ENCODE measurements around the gene DGKQ. TPM values are rescaled to one million over a fixed set of nuclear protein-coding genes. Genes with fewer than 3 reads are reported as not detected.

Gene DGKQ
- total RNA-seq, 5 donors from 2014 or later (not counting 1 experiment from before 2014, with no cell fraction given): 22.6 to 46.4 (median 36.9) TPM

DNA sequence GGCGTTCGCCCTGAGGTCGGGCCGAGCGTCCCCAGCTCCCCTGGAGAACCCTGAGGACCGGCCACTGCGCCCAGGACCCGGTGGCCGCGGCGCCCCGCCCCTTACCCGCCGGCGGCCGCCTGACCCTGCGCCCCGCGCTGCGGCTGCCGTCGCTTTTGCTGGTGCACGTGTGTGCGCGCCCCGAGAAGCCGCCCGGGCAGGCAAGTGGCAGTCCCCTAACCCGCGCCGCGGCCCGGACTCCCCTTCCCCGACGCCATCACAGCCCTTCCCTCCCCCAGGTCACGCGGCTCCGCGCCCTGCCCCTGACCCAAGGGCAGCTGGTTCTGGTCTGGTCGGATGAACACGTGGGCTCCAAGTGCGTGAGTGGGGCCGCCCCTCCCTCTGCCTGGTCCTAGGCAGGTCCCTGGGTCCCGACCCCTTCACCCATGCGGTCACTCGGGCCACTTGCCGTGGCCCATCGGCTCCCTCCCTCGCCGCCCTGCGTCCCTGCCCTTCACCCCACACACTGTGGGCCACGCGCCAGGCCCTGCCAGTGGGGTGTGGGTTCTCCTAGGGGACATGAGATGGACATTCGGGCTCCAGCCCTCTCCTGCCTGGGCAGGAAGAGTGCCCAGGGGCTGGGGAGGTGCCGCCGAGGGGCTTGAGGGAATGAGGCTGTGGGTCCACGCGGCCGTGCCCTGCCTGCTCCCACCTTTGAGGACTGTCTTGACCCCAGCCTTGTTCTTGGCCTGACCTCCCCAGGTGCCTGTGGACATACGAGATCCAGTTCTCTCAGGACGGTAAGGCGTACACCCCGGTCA lies 30.1 kb upstream of the DGKQ start:
- peak overlapping the region in 1 of 3 donors; percentile 24 for H3K4me3 Mint-ChIP-seq
- no peak overlapping the region for H3K27ac Mint-ChIP-seq
- ChIA-PET CTCF (no interaction called here), POLR2A (no interaction called here)
- no peaks in the 10 kb centered on the region for H3K9me3 Mint-ChIP-seq
- peaks cover 2 to 8% (median 3%) of the 10 kb centered on the region in 3 donors for H3K4me1 Mint-ChIP-seq
- Histone ChIP-seq H3K36me3 (ENCODE audit: control insufficient read depth in 2 of 2, extremely low read depth in 1 of 2, insufficient read depth in 1 of 2, low read length in 1 of 2) (no peaks in the 10 kb centered on the region), H3K27ac (ENCODE audit: low read length) (no peak overlapping the region), H3K27me3 (replicated peaks in 1 of 2; ENCODE audit: control insufficient read depth in 2 of 2, extremely low read depth in 1 of 2, insufficient read depth in 2 of 2, low read length in 1 of 2) (peaks cover 4 to 83% of the 10 kb centered on the region in 2 experiments), H3K9me3 (no peaks in the 10 kb centered on the region), H3K4me3 (ENCODE audit: control insufficient read depth in 1 of 2, extremely low read depth in 1 of 2, low read length in 1 of 2) (no peak overlapping the region), H3K4me1 (ENCODE audit: control insufficient read depth in 1 of 2, extremely low read depth in 1 of 2, insufficient read depth in 2 of 2, low read length in 2 of 2) (peaks cover 0 to 13% of the 10 kb centered on the region in 2 experiments)
- WGBS (ENCODE audit: insufficient coverage): 26% methylated on average over 45 of the region's 63 CpGs
- DNase-seq (no peak), ATAC-seq (replicated peaks in 1 of 4) (no peak)
- H3K36me3 Mint-ChIP-seq: no peaks in the 10 kb centered on the region
- H3K27me3 Mint-ChIP-seq: peaks cover 40 to 67% of the 10 kb centered on the region in 2 donors

DNA sequence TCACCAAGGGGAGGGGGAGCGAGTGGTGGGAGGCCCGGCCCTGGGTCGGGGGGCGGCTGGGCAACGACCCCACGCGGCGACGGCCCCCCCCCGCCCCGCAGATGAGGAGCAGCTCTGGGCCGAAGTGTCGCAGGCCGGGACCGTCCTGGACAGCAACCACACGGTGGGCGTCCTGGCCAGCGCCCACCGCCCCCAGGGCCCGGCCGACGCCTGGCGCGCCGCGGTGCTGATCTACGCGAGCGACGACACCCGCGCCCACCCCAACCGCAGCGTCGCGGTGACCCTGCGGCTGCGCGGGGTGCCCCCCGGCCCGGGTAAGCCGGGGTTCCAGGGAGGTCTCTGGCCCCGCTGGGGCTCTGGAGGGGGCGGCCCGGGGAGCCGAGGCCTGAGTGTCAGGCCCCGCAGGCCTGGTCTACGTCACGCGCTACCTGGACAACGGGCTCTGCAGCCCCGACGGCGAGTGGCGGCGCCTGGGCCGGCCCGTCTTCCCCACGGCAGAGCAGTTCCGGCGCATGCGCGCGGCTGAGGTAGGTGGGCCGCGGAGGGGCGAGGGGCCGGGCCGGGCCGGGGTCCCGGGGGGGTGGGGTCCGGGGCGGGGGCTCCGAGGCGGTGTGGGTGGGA lies 29.4 kb upstream of the DGKQ start:
- no peaks in the 10 kb centered on the region for H3K9me3 Mint-ChIP-seq
- Histone ChIP-seq H3K27ac (ENCODE audit: low read length) (no peak overlapping the region), H3K9me3 (no peaks in the 10 kb centered on the region), H3K4me3 (ENCODE audit: control insufficient read depth in 1 of 2, extremely low read depth in 1 of 2, low read length in 1 of 2) (no peak overlapping the region), H3K4me1 (ENCODE audit: control insufficient read depth in 1 of 2, extremely low read depth in 1 of 2, insufficient read depth in 2 of 2, low read length in 2 of 2) (peaks cover 0 to 20% of the 10 kb centered on the region in 2 experiments), H3K27me3 (replicated peaks in 1 of 2; ENCODE audit: control insufficient read depth in 2 of 2, extremely low read depth in 1 of 2, insufficient read depth in 2 of 2, low read length in 1 of 2) (peaks cover 4 to 83% of the 10 kb centered on the region in 2 experiments), H3K36me3 (ENCODE audit: control insufficient read depth in 2 of 2, extremely low read depth in 1 of 2, insufficient read depth in 1 of 2, low read length in 1 of 2) (no peaks in the 10 kb centered on the region)
- ATAC-seq (replicated peaks in 1 of 4) (peak in 1 of 4 experiments; percentile 8), DNase-seq (no peak)
- WGBS (ENCODE audit: insufficient coverage): 6% methylated on average over 51 of the region's 75 CpGs
- ChIA-PET POLR2A (no interaction called here), CTCF (no interaction called here)
- no peak overlapping the region for H3K27ac Mint-ChIP-seq
- H3K27me3 Mint-ChIP-seq: peaks cover 38 to 67% of the 10 kb centered on the region in 2 donors
- no peaks in the 10 kb centered on the region for H3K36me3 Mint-ChIP-seq
- H3K4me3 Mint-ChIP-seq: no peak overlapping the region
- peaks cover 7 to 15% (median 10%) of the 10 kb centered on the region in 3 donors for H3K4me1 Mint-ChIP-seq

DNA sequence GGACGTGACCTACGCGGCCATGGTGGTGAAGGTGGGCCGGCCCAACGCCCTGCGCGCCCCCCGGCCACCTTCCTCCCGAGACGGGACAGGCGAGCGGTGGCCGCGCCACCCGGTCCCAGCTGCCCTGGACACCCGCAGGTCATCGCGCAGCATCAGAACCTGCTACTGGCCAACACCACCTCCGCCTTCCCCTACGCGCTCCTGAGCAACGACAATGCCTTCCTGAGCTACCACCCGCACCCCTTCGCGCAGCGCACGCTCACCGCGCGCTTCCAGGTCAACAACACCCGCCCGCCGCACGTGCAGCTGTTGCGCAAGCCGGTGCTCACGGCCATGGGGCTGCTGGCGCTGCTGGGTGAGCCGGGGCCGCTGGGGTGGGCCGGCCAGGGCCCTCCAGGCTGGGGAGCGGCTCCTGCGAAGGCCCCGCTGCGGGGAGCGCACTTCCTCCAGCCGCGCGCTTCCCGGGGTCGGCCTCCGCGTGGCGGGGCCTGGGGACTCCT lies 28.8 kb upstream of the DGKQ start:
- Histone ChIP-seq H3K4me1 (ENCODE audit: control insufficient read depth in 1 of 2, extremely low read depth in 1 of 2, insufficient read depth in 2 of 2, low read length in 2 of 2) (peaks cover 0 to 23% of the 10 kb centered on the region in 2 experiments), H3K27ac (ENCODE audit: low read length) (no peak overlapping the region), H3K27me3 (replicated peaks in 1 of 2; ENCODE audit: control insufficient read depth in 2 of 2, extremely low read depth in 1 of 2, insufficient read depth in 2 of 2, low read length in 1 of 2) (peaks cover 4 to 83% of the 10 kb centered on the region in 2 experiments), H3K9me3 (no peaks in the 10 kb centered on the region), H3K36me3 (ENCODE audit: control insufficient read depth in 2 of 2, extremely low read depth in 1 of 2, insufficient read depth in 1 of 2, low read length in 1 of 2) (no peaks in the 10 kb centered on the region), H3K4me3 (ENCODE audit: control insufficient read depth in 1 of 2, extremely low read depth in 1 of 2, low read length in 1 of 2) (no peak overlapping the region)
- ChIA-PET CTCF (no interaction called here), POLR2A (no interaction called here)
- H3K27me3 Mint-ChIP-seq: peaks cover 35 to 64% of the 10 kb centered on the region in 2 donors
- no peak overlapping the region for H3K27ac Mint-ChIP-seq
- no peaks in the 10 kb centered on the region for H3K9me3 Mint-ChIP-seq
- peaks cover 8 to 15% (median 10%) of the 10 kb centered on the region in 3 donors for H3K4me1 Mint-ChIP-seq
- no peak for DNase-seq
- ATAC-seq (replicated peaks in 1 of 4): peak in 2 of 4 experiments; percentile 12 to 23
- WGBS (ENCODE audit: insufficient coverage): 7% methylated on average over 42 of the region's 54 CpGs
- H3K36me3 Mint-ChIP-seq: no peaks in the 10 kb centered on the region
- H3K4me3 Mint-ChIP-seq: no peak overlapping the region

DNA sequence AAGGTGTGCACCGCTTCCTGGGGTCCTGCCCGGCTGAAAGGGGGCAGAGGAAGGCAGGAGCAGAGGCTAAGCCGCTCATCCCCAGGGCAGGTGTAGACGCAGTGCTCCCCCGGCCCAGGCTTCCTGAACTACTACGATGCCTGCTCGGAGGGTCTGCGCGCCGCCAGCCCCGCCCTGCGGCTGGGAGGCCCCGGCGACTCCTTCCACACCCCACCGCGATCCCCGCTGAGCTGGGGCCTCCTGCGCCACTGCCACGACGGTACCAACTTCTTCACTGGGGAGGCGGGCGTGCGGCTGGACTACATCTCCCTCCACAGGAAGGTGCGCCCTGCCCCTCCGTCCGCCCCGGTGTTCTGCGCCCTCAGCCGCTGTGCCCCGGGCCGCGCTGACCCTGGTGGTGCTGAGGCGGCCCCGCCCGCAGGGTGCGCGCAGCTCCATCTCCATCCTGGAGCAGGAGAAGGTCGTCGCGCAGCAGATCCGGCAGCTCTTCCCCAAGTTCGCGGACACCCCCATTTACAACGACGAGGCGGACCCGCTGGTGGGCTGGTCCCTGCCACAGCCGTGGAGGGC lies 28.3 kb upstream of the DGKQ start:
- WGBS (ENCODE audit: insufficient coverage): 36% methylated on average over 30 of the region's 48 CpGs
- peaks cover 29 to 62% of the 10 kb centered on the region in 2 donors for H3K27me3 Mint-ChIP-seq
- H3K4me1 ChIP-seq (ENCODE audit: control insufficient read depth in 1 of 2, extremely low read depth in 1 of 2, insufficient read depth in 2 of 2, low read length in 2 of 2): peaks cover 0 to 27% of the 10 kb centered on the region in 2 experiments
- no peak overlapping the region for H3K4me3 ChIP-seq (ENCODE audit: control insufficient read depth in 1 of 2, extremely low read depth in 1 of 2, low read length in 1 of 2)
- H3K27me3 ChIP-seq (replicated peaks in 1 of 2; ENCODE audit: control insufficient read depth in 2 of 2, extremely low read depth in 1 of 2, insufficient read depth in 2 of 2, low read length in 1 of 2): peaks cover 4 to 84% of the 10 kb centered on the region in 2 experiments
- ChIA-PET POLR2A (no interaction called here), CTCF (no interaction called here)
- H3K4me1 Mint-ChIP-seq: peaks cover 9 to 17% (median 10%) of the 10 kb centered on the region in 3 donors
- no peak overlapping the region for H3K27ac ChIP-seq (ENCODE audit: low read length)
- H3K27ac Mint-ChIP-seq: no peak overlapping the region
- H3K36me3 ChIP-seq (ENCODE audit: control insufficient read depth in 2 of 2, extremely low read depth in 1 of 2, insufficient read depth in 1 of 2, low read length in 1 of 2): no peaks in the 10 kb centered on the region
- H3K36me3 Mint-ChIP-seq: no peaks in the 10 kb centered on the region
- H3K9me3 Mint-ChIP-seq: no peaks in the 10 kb centered on the region
- ATAC-seq (replicated peaks in 1 of 4) (no peak), DNase-seq (no peak)
- H3K9me3 ChIP-seq: no peaks in the 10 kb centered on the region
- no peak overlapping the region for H3K4me3 Mint-ChIP-seq

DNA sequence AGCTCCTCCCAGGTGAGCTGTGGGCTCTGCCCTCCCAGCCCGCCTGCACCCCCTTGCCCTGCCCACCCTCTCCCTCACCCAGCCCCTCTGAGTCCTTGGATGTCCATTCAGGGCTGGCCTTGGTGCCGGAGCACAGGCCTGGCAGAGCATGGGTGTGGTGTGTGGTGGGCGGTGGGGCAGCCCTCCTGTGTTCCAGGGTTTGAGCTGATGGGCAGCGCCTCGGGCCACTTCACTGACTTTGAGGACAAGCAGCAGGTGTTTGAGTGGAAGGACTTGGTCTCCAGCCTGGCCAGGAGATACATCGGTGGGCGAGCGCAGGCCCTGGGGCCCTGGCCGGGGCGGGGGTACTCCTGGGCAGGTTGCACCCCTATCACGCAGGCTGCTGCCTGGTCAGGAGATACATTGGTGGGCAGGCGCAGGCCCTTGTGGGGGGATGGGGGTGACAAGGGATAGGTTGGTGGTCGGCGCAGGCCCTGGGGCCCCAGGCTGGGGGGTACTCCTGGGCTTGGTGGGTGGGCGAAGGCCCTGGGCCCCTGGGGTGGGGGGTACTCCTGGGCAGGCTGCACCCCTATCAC lies 27.4 kb upstream of the DGKQ start:
- Histone ChIP-seq H3K9me3 (no peaks in the 10 kb centered on the region), H3K4me3 (ENCODE audit: control insufficient read depth in 1 of 2, extremely low read depth in 1 of 2, low read length in 1 of 2) (no peak overlapping the region), H3K27me3 (replicated peaks in 1 of 2; ENCODE audit: control insufficient read depth in 2 of 2, extremely low read depth in 1 of 2, insufficient read depth in 2 of 2, low read length in 1 of 2) (peaks cover 2 to 87% of the 10 kb centered on the region in 2 experiments), H3K4me1 (ENCODE audit: control insufficient read depth in 1 of 2, extremely low read depth in 1 of 2, insufficient read depth in 2 of 2, low read length in 2 of 2) (peaks cover 0 to 27% of the 10 kb centered on the region in 2 experiments), H3K27ac (ENCODE audit: low read length) (no peak overlapping the region), H3K36me3 (ENCODE audit: control insufficient read depth in 2 of 2, extremely low read depth in 1 of 2, insufficient read depth in 1 of 2, low read length in 1 of 2) (no peaks in the 10 kb centered on the region)
- DNase-seq (no peak), ATAC-seq (replicated peaks in 1 of 4) (no peak)
- Mint-ChIP-seq H3K27me3 (peaks cover 25 to 54% of the 10 kb centered on the region in 2 donors), H3K36me3 (no peaks in the 10 kb centered on the region), H3K4me1 (peaks cover 9 to 17% (median 10%) of the 10 kb centered on the region in 3 donors), H3K9me3 (no peaks in the 10 kb centered on the region), H3K4me3 (no peak overlapping the region), H3K27ac (no peak overlapping the region)
- 93% methylated on average over 8 of the region's 15 CpGs for WGBS (ENCODE audit: insufficient coverage)
- CTCF ChIA-PET: no interaction called here
- POLR2A ChIA-PET: no interaction called here

DNA sequence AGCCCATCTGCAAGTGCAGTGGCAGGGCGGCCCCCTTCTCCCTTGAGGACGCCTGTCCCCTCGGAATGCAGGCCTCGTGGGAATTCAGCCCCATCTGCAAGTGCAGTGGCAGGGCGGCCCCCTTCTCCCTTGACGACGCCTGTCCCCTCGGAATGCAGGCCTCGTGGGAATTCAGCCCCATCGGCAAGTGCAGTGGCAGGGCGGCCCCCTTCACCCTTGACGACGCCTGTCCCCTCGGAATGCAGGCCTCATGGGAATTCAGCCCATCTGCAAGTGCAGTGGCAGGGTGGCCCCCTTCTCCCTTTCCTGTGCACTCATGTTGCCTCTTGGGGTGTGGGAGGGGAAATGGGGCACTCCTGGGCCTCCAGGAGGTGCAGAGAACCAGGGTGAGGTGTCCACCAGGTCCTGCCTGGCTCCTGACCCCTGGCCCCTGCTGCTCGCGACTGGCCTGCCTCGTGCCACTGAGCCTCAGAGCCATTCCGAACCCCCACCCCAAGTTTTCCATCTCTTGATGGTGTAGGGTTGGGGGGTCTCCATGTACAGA lies 26.6 kb upstream of the DGKQ start:
- no peaks in the 10 kb centered on the region for H3K36me3 ChIP-seq (ENCODE audit: control insufficient read depth in 2 of 2, extremely low read depth in 1 of 2, insufficient read depth in 1 of 2, low read length in 1 of 2)

More for the DNA sequence above, 26.6 kb upstream of the DGKQ start:
- CTCF ChIA-PET: no interaction called here
- no peaks in the 10 kb centered on the region for H3K36me3 Mint-ChIP-seq
- no peak overlapping the region for H3K4me3 ChIP-seq (ENCODE audit: control insufficient read depth in 1 of 2, extremely low read depth in 1 of 2, low read length in 1 of 2)
- no peaks in the 10 kb centered on the region for H3K9me3 Mint-ChIP-seq
- no peak overlapping the region for H3K27ac ChIP-seq (ENCODE audit: low read length)
- POLR2A ChIA-PET: no interaction called here
- H3K27ac Mint-ChIP-seq: no peak overlapping the region
- H3K4me1 ChIP-seq (ENCODE audit: control insufficient read depth in 1 of 2, extremely low read depth in 1 of 2, insufficient read depth in 2 of 2, low read length in 2 of 2): peaks cover 0 to 27% of the 10 kb centered on the region in 2 experiments
- H3K27me3 Mint-ChIP-seq: peaks cover 21 to 49% of the 10 kb centered on the region in 2 donors
- no peak for ATAC-seq (replicated peaks in 1 of 4)
- no peak overlapping the region for H3K4me3 Mint-ChIP-seq
- peaks cover 9 to 17% (median 10%) of the 10 kb centered on the region in 3 donors for H3K4me1 Mint-ChIP-seq
- WGBS (ENCODE audit: insufficient coverage): 74% methylated on average over 12 of the region's 18 CpGs
- DNase-seq: no peak
- peaks cover 2 to 82% of the 10 kb centered on the region in 2 experiments for H3K27me3 ChIP-seq (replicated peaks in 1 of 2; ENCODE audit: control insufficient read depth in 2 of 2, extremely low read depth in 1 of 2, insufficient read depth in 2 of 2, low read length in 1 of 2)
- no peaks in the 10 kb centered on the region for H3K9me3 ChIP-seq

Data from T-cell (primary cell).